ENCODE data around the gene USP4.

DNA sequence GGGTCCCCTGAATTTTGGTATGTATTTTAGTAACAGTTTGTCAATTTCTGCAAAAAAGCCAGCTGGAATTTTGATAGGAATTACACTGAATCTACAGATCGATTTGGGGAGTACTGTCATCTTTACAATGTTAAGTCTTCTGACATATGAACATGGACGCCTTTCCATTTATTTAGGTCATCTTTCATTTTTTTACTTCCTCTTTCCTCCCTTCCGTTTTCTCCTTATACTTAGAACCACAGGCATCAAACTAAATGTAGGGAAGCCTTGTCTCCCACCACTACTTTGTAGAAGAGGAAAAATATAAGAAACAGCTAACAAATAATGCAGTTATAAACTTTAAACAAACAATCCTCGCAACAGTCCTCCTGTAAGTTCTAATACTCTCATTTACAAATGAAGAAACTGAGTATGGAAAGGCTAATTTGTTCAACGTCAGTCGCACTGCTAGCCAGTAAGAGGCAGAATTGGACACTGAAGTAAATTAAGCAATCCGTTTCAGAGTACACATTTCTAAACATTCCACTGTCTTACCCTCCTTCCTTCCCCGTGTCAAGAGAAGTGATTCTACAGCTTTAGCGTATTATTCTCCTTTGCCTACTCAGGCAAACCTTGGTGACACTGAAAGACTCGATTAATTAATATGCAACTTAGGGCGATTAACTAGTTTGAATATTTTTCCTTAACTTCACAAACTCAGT lies 46.4 kb upstream of the USP4 start:
- TF ChIP-seq ZNF501 (tag by site-specific recombination; IDR thresholded peaks at IDR 0.05) = no peak
- TF ChIP-seq ZNF624 (tag by site-specific recombination; IDR thresholded peaks at IDR 0.05) = no peak
